ENCODE data around the gene SLC28A3. TPM values are rescaled to one million over a fixed set of nuclear protein-coding genes. Genes with fewer than 3 reads are reported as not detected.

SLC28A3 gene
- total and polyA plus RNA-seq, 2 donors from 2014 or later: 1.0 TPM; not detected in 1

- H3K27ac ChIP-seq (ENCODE audit: low read depth in 2 of 2, low read length in 2 of 2): no peak overlapping the region
- no peak for TF ChIP-seq CTCF (IDR thresholded peaks at IDR 0.05; ENCODE audit: borderline replicate concordance, extremely low read depth, insufficient read depth)
- FAIRE-seq: no peak
- no peaks in the 10 kb centered on the region for H3K27me3 ChIP-seq (ENCODE audit: control insufficient read depth, insufficient read depth, low read length)
- H3K36me3 ChIP-seq (ENCODE audit: control insufficient read depth in 2 of 3, insufficient read depth in 3 of 3, low read length in 3 of 3): no peaks in the 10 kb centered on the region
- DNase-seq: no peak
- intact Hi-C loops (cut with DNase I): no loop called here
- H3K4me1 ChIP-seq (ENCODE audit: control insufficient read depth in 2 of 3, insufficient read depth in 2 of 3, low read depth in 1 of 3, low read length in 3 of 3): no peaks in the 10 kb centered on the region
- no peak overlapping the region for H3K4me3 ChIP-seq (ENCODE audit: low read length in 3 of 3)
- H3K9ac ChIP-seq (ENCODE audit: low read length in 3 of 3): no peak overlapping the region
- no peaks in the 10 kb centered on the region for H3K9me3 ChIP-seq (ENCODE audit: control insufficient read depth in 2 of 3, insufficient read depth in 1 of 3, low read length in 3 of 3)
Measured at GRCh38 chr9:84385386-84386040, 45.0 kb upstream of the SLC28A3 start.

- H3K4me3 ChIP-seq (ENCODE audit: low read length in 3 of 3): no peak overlapping the region
- DNase-seq: no peak
- no peak overlapping the region for H3K27ac ChIP-seq (ENCODE audit: low read depth in 2 of 2, low read length in 2 of 2)
- H3K36me3 ChIP-seq (ENCODE audit: control insufficient read depth in 2 of 3, insufficient read depth in 3 of 3, low read length in 3 of 3): no peaks in the 10 kb centered on the region
- FAIRE-seq: no peak
- no peaks in the 10 kb centered on the region for H3K9me3 ChIP-seq (ENCODE audit: control insufficient read depth in 2 of 3, insufficient read depth in 1 of 3, low read length in 3 of 3)
- no peak for TF ChIP-seq CTCF (IDR thresholded peaks at IDR 0.05; ENCODE audit: borderline replicate concordance, extremely low read depth, insufficient read depth)
- intact Hi-C loops (cut with DNase I): no loop called here
- H3K27me3 ChIP-seq (ENCODE audit: control insufficient read depth, insufficient read depth, low read length): no peaks in the 10 kb centered on the region
- H3K9ac ChIP-seq (ENCODE audit: low read length in 3 of 3): no peak overlapping the region
- no peaks in the 10 kb centered on the region for H3K4me1 ChIP-seq (ENCODE audit: control insufficient read depth in 2 of 3, insufficient read depth in 2 of 3, low read depth in 1 of 3, low read length in 3 of 3)
Measured at GRCh38 chr9:84384617-84385016, 44.1 kb upstream of the SLC28A3 start.

GRCh38 chr9:84383178-84383577 is 42.6 kb upstream of the SLC28A3 start:
- intact Hi-C loops (cut with DNase I): no loop called here
- Histone ChIP-seq H3K4me3 (ENCODE audit: low read length in 3 of 3) (no peak overlapping the region), H3K4me1 (ENCODE audit: control insufficient read depth in 2 of 3, insufficient read depth in 2 of 3, low read depth in 1 of 3, low read length in 3 of 3) (no peaks in the 10 kb centered on the region), H3K27ac (ENCODE audit: low read depth in 2 of 2, low read length in 2 of 2) (no peak overlapping the region), H3K27me3 (ENCODE audit: control insufficient read depth, insufficient read depth, low read length) (no peaks in the 10 kb centered on the region), H3K36me3 (ENCODE audit: control insufficient read depth in 2 of 3, insufficient read depth in 3 of 3, low read length in 3 of 3) (no peaks in the 10 kb centered on the region), H3K9me3 (ENCODE audit: control insufficient read depth in 2 of 3, insufficient read depth in 1 of 3, low read length in 3 of 3) (no peaks in the 10 kb centered on the region), H3K9ac (ENCODE audit: low read length in 3 of 3) (no peak overlapping the region)
- DNase-seq: no peak
- no peak for TF ChIP-seq CTCF (IDR thresholded peaks at IDR 0.05; ENCODE audit: borderline replicate concordance, extremely low read depth, insufficient read depth)
- FAIRE-seq: no peak

DNA sequence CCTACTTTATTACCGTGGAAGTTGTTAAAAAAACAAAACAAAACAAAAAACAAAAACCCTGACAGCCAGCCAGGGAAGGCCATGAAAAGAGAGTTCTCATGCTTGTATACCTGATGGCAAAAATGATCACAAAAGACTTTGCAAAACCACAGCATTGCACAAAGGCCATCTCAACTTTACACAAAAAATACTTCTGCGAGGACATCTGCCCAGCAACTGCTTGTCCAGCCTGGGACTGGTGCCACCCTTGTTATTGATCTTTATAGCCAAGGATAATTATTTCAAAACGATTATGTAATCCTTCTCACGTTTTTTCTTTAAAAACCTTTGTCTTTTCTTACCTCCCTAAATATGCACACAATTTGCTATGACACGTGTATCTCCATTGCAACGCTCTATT is 42.2 kb upstream of the SLC28A3 start:
- Histone ChIP-seq H3K36me3 (ENCODE audit: control insufficient read depth in 2 of 3, insufficient read depth in 3 of 3, low read length in 3 of 3) (no peaks in the 10 kb centered on the region), H3K27me3 (ENCODE audit: control insufficient read depth, insufficient read depth, low read length) (no peaks in the 10 kb centered on the region), H3K4me1 (ENCODE audit: control insufficient read depth in 2 of 3, insufficient read depth in 2 of 3, low read depth in 1 of 3, low read length in 3 of 3) (no peaks in the 10 kb centered on the region), H3K9me3 (ENCODE audit: control insufficient read depth in 2 of 3, insufficient read depth in 1 of 3, low read length in 3 of 3) (no peaks in the 10 kb centered on the region), H3K9ac (ENCODE audit: low read length in 3 of 3) (no peak overlapping the region), H3K27ac (ENCODE audit: low read depth in 2 of 2, low read length in 2 of 2) (no peak overlapping the region), H3K4me3 (ENCODE audit: low read length in 3 of 3) (no peak overlapping the region)
- DNase-seq (no peak), FAIRE-seq (no peak)
- no peak for TF ChIP-seq CTCF (IDR thresholded peaks at IDR 0.05; ENCODE audit: borderline replicate concordance, extremely low read depth, insufficient read depth)
- intact Hi-C loops (cut with DNase I): no loop called here

Measured in kidney (tissue), 14 donors.